Lower lobe of right lung (tissue), 2 donors: ENCODE measurements around the gene COL11A1. TPM values are rescaled to one million over a fixed set of nuclear protein-coding genes. Genes with fewer than 3 reads are reported as not detected.

Experiments
- ATAC-seq, 2 donors: fragments of 200-7000 bp; cut with Tn5 transposase; one replicate each; pipeline ENCODE4 v1.9.1; 2020 to 2022; ENCODE audit warnings: mild to moderate bottlenecking in 2 of 2, moderate library complexity in 2 of 2
- DNase-seq: peaks from one replicate; pipeline ENCODE4 v3.0.0-alpha.2; 2020
- H3K27ac ChIP-seq: fragments of 200-600 bp; one replicate; pipeline ENCODE4 v1.8.0; 2022
- H3K27me3 ChIP-seq: fragments of 200-600 bp; one replicate; pipeline ENCODE4 v1.8.0; 2022; ENCODE audit warnings: low read depth
- H3K36me3 ChIP-seq: fragments of 200-600 bp; one replicate; pipeline ENCODE4 v1.8.0; 2022; ENCODE audit warnings: mild to moderate bottlenecking
- H3K4me1 ChIP-seq: fragments of 200-600 bp; one replicate; pipeline ENCODE4 v1.8.0; 2022
- H3K4me3 ChIP-seq: fragments of 200-600 bp; one replicate; pipeline ENCODE4 v1.8.0; 2022; ENCODE audit warnings: mild to moderate bottlenecking
- H3K9me3 ChIP-seq: fragments of 200-600 bp; one replicate; pipeline ENCODE4 v1.8.0; 2022
- CTCF ChIP-seq: fragments of 200-600 bp; IDR thresholded peaks from one replicate; pipeline ENCODE4 v1.8.0; 2022; ENCODE audit warnings: antibody characterized with exemption, mild to moderate bottlenecking
- intact Hi-C: fragments of 100-400 bp; cut with DNase I; formaldehyde crosslinking; loops from one replicate; pipeline ENCODE4 v1.11.0; 2022
- total RNA-seq: library from RNA; stranded (reverse); fragmentation: NEBNext Ultra II Directional; extraction: Animal tissue kit (Norgen Biotek cat#: 25700); gene quantifications from one replicate; pipeline ENCODE4 v1.2.1, GENCODE V29; 2021
- donor health status: DM: no; HTN: yes; CAD: no; lungs with severe emphysema.

The COL11A1 gene
- total RNA-seq, 1 donor from 2014 or later: 0.56 TPM

DNA sequence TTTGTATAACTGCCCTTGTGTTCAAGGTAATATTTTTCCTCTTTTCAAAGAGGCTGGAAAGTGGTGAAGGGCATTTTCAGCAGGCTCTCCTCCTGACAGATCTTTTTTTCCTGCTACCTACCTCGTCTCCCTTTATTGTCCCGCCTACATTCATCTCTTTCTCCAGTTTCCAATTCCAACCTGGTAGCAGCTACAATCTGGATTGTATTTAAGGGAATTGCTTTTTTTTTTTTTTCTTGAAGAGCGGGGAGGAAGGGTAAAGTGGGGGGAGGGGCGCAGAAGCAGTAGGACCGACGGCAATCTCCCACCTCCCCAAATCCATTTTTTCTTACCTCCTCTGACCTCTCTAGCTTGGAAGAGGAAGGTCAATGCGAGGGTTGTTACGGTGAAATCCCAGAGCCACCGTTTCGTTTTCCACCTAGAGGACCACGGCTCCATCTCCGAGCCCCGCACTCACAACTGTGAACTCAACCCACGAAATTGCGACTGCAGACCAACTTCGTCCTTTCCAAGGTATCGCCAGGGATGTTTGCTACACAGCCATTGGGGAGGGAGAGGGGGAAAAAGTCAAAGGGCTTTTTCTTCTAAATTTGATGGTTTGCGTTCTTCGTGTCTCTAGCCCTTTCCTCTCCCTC lies 464 bp downstream of the COL11A1 start:
- intact Hi-C loops: loop anchor here (10.0 kb wide), 1 partner anchor 347 kb away; no protein-coding TSS in a partner anchor
- DNase-seq: no peak
- Histone ChIP-seq H3K4me1 (peaks cover 6% of the 10 kb centered on the region), H3K9me3 (no peaks in the 10 kb centered on the region), H3K27me3 (no peaks in the 10 kb centered on the region), H3K36me3 (no peaks in the 10 kb centered on the region), H3K27ac (no peak overlapping the region), H3K4me3 (peak overlapping the region; percentile 39)
- ATAC-seq: peak in 1 of 2 donors; percentile 24
- TF ChIP-seq CTCF: no peak

GRCh38 chr1:103106426-103107341 lies 1.6 kb downstream of the COL11A1 start:
- Histone ChIP-seq H3K27ac (no peak overlapping the region), H3K4me1 (peaks cover 6% of the 10 kb centered on the region), H3K9me3 (no peaks in the 10 kb centered on the region), H3K36me3 (no peaks in the 10 kb centered on the region), H3K27me3 (no peaks in the 10 kb centered on the region), H3K4me3 (peak overlapping the region; percentile 44)
- DNase-seq (no peak), ATAC-seq (peak; percentile 79 to 90)
- TF ChIP-seq CTCF: peak; percentile 41
- intact Hi-C loops: loop anchor here (10.0 kb wide), 1 partner anchor 348 kb away; no protein-coding TSS in a partner anchor

- H3K27me3 ChIP-seq: no peaks in the 10 kb centered on the region
- no peaks in the 10 kb centered on the region for H3K9me3 ChIP-seq
- no peaks in the 10 kb centered on the region for H3K36me3 ChIP-seq
- TF ChIP-seq CTCF: no peak
- DNase-seq (no peak), ATAC-seq (no peak)
- H3K4me1 ChIP-seq: no peaks in the 10 kb centered on the region
- intact Hi-C loops: loop anchor here (10.0 kb wide), 1 partner anchor 353 kb away; no protein-coding TSS in a partner anchor
- no peak overlapping the region for H3K27ac ChIP-seq
- H3K4me3 ChIP-seq: no peak overlapping the region
Observed at GRCh38 chr1:103101399-103101798, 6.9 kb downstream of the COL11A1 start.

DNA sequence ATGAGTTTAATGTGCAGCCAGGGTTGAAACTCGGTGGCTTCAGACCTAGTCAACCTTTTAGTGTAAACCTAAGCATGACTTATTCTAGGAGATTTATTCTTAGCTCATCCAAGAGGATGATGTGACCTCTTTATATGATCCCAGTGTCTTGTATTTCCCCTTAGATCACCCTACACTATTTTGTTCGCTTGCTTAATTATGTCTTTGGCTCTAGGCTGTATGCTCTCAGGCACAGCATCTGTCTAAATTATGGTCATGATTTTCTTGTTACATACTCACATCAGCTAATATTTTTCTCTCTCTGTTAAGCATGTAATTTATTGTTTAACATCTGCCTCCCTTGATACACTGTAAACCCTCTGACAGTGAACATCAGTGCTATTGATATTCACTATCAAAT lies 19.1 kb downstream of the COL11A1 start:
- DNase-seq (no peak), ATAC-seq (no peak)
- Histone ChIP-seq H3K4me1 (no peaks in the 10 kb centered on the region), H3K27me3 (no peaks in the 10 kb centered on the region), H3K27ac (no peak overlapping the region), H3K9me3 (no peaks in the 10 kb centered on the region), H3K4me3 (no peak overlapping the region), H3K36me3 (no peaks in the 10 kb centered on the region)
- intact Hi-C loops: no loop called here
- no peak for TF ChIP-seq CTCF

DNA sequence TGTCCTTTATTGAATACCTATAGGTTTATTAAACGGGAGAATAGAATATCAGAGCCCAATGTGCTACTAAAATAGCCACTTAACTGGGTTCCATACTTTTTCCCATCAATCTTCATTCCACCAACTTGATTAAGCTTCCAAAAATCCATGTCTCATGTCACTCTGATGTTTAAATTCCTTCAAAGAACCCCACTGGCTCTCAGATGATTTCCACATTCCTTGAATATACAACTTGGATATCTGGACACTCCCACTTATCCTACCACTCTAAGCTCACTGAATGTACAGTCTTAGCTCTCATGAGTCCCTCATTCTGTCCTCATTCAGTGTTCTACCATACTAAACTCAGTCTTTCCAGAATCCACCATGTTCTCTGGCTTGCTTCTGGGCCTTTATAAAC lies 21.1 kb downstream of the COL11A1 start:
- intact Hi-C loops: no loop called here
- H3K4me3 ChIP-seq: no peak overlapping the region
- ATAC-seq (no peak), DNase-seq (no peak)
- H3K27ac ChIP-seq: no peak overlapping the region
- TF ChIP-seq CTCF: no peak
- no peaks in the 10 kb centered on the region for H3K9me3 ChIP-seq
- H3K4me1 ChIP-seq: no peaks in the 10 kb centered on the region
- H3K36me3 ChIP-seq: no peaks in the 10 kb centered on the region
- no peaks in the 10 kb centered on the region for H3K27me3 ChIP-seq
